NCI-H2196 (cell line): ENCODE results near the gene CMC1.
"Not testable (repeated sequence)": the region's sequence is repeated elsewhere in the genome, so short reads cannot be mapped to it uniquely, and the experiment has no call there.

Experiments used
- DNase-seq: peaks from one replicate; lab custom pipeline; 2025; ENCODE audit not compliant: unreplicated experiment; lab: John Stamatoyannopoulos, UW

The CMC1 gene

GRCh38 chr3:28241221-28242160 lies at the start of gene CMC1:
Gene CMC1, plus strand, starts transcription at chr3:28241619. Its CDS starts 175 bp downstream, at chr3:28241794.
- DNase-seq: peak; percentile 82

GRCh38 chr3:28198161-28198560 lies 43.3 kb upstream of the CMC1 start:
- DNase-seq: no peak

- no peak for DNase-seq
Measured at GRCh38 chr3:28198974-28199373, 42.4 kb upstream of the CMC1 start.

GRCh38 chr3:28199643-28200042 lies 41.8 kb upstream of the CMC1 start:
- DNase-seq: not testable (repeated sequence)

- DNase-seq: not testable (repeated sequence)
Measured at GRCh38 chr3:28200366-28200848, 41.0 kb upstream of the CMC1 start.

GRCh38 chr3:28206479-28206878 lies 34.9 kb upstream of the CMC1 start:
- DNase-seq: no peak

GRCh38 chr3:28207000-28207733 lies 34.3 kb upstream of the CMC1 start:
- no peak for DNase-seq

GRCh38 chr3:28210968-28211713 lies 30.3 kb upstream of the CMC1 start:
- no peak for DNase-seq

- DNase-seq: no peak
Measured at GRCh38 chr3:28212681-28213080, 28.7 kb upstream of the CMC1 start.

- no peak for DNase-seq
Measured at GRCh38 chr3:28215407-28215806, 26.0 kb upstream of the CMC1 start.

GRCh38 chr3:28218071-28218916 lies 23.1 kb upstream of the CMC1 start:
- DNase-seq: no peak

GRCh38 chr3:28218917-28219198 lies 22.6 kb upstream of the CMC1 start:
- no peak for DNase-seq

- DNase-seq: no peak
Measured at GRCh38 chr3:28224430-28224829, 17.0 kb upstream of the CMC1 start.

GRCh38 chr3:28226020-28226419 lies 15.4 kb upstream of the CMC1 start:
- no peak for DNase-seq

GRCh38 chr3:28228623-28229022 lies 12.8 kb upstream of the CMC1 start:
- no peak for DNase-seq

GRCh38 chr3:28232659-28233058 lies 8.8 kb upstream of the CMC1 start:
- DNase-seq: no peak

- no peak for DNase-seq
Measured at GRCh38 chr3:28234454-28234853, 7.0 kb upstream of the CMC1 start.

- no peak for DNase-seq
Measured at GRCh38 chr3:28239108-28239507, 2.3 kb upstream of the CMC1 start.

GRCh38 chr3:28240441-28240840 lies 978 bp upstream of the CMC1 start:
- no peak for DNase-seq

- DNase-seq: no peak
Measured at GRCh38 chr3:28242519-28242918, 1.1 kb downstream of the CMC1 start.
